Astrocyte (in vitro differentiated cells and primary cell): Measurements from ENCODE around the gene PCLO.

Experiments
- CTCF ChIP-seq: IDR thresholded peaks from 2 replicates; pipeline ENCODE4 v1.5.1; 2011; ENCODE audit warnings: low read depth, mild to moderate bottlenecking, inconsistent platforms, low read length, moderate library complexity; ENCODE audit not compliant: insufficient read depth
- EZH2 ChIP-seq: IDR thresholded peaks from 2 replicates; pipeline ENCODE4 v1.6.1; 2012; ENCODE audit warnings: mild to moderate bottlenecking, low read length, inconsistent platforms; ENCODE audit not compliant: insufficient read depth

- TF ChIP-seq CTCF (no peak), EZH2 (no peak)
Measured at GRCh38 chr7:82851121-82851520, 311.6 kb downstream of the PCLO start.
